Fibroblast of the aortic adventitia (primary cell): ENCODE results near the gene CTSW. TPM values are rescaled to one million over a fixed set of nuclear protein-coding genes. Genes with fewer than 3 reads are reported as not detected.
A peak's percentile ranks its signal among the peaks of the same experiment; 100 is the strongest.

Experiments used
- DNase-seq: peaks from one replicate; pipeline ENCODE4 v3.0.0-alpha.2; 2010; ENCODE audit warnings: low read depth
- H3K4me3 ChIP-seq: 2 replicates; pipeline ENCODE4 v1.5.1; 2011; ENCODE audit warnings: low read depth, mild to moderate bottlenecking, control low read depth, low read length, moderate library complexity
- total RNA-seq: library from RNA; depleted of rRNA; stranded (reverse); fragments of >200 nt; gene quantifications from 2 replicates; pipeline ENCODE4 v1.2.3, GENCODE V29; 2012; ENCODE audit warnings: low replicate concordance
- TF ChIP-seq, protein P1 (sequence below): IDR thresholded peaks from 2 replicates; pipeline ENCODE4 v1.5.1; 2011; ENCODE audit warnings: mild to moderate bottlenecking, low read length, control low read depth, inconsistent platforms; ENCODE audit not compliant: insufficient read depth

CTSW gene
- total RNA-seq, 1 donor: not detected

- TF ChIP-seq, protein P1, sequence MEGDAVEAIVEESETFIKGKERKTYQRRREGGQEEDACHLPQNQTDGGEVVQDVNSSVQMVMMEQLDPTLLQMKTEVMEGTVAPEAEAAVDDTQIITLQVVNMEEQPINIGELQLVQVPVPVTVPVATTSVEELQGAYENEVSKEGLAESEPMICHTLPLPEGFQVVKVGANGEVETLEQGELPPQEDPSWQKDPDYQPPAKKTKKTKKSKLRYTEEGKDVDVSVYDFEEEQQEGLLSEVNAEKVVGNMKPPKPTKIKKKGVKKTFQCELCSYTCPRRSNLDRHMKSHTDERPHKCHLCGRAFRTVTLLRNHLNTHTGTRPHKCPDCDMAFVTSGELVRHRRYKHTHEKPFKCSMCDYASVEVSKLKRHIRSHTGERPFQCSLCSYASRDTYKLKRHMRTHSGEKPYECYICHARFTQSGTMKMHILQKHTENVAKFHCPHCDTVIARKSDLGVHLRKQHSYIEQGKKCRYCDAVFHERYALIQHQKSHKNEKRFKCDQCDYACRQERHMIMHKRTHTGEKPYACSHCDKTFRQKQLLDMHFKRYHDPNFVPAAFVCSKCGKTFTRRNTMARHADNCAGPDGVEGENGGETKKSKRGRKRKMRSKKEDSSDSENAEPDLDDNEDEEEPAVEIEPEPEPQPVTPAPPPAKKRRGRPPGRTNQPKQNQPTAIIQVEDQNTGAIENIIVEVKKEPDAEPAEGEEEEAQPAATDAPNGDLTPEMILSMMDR: peak; percentile 29
- DNase-seq: peak; percentile 88
- H3K4me3 ChIP-seq: no peak overlapping the region
Measured at GRCh38 chr11:65911682-65912568, 32.3 kb downstream of the CTSW start.

- H3K4me3 ChIP-seq: no peak overlapping the region
- TF ChIP-seq, protein P1: no peak
- DNase-seq: peak; percentile 87
Measured at GRCh38 chr11:65912845-65913244, 33.2 kb downstream of the CTSW start.

DNA sequence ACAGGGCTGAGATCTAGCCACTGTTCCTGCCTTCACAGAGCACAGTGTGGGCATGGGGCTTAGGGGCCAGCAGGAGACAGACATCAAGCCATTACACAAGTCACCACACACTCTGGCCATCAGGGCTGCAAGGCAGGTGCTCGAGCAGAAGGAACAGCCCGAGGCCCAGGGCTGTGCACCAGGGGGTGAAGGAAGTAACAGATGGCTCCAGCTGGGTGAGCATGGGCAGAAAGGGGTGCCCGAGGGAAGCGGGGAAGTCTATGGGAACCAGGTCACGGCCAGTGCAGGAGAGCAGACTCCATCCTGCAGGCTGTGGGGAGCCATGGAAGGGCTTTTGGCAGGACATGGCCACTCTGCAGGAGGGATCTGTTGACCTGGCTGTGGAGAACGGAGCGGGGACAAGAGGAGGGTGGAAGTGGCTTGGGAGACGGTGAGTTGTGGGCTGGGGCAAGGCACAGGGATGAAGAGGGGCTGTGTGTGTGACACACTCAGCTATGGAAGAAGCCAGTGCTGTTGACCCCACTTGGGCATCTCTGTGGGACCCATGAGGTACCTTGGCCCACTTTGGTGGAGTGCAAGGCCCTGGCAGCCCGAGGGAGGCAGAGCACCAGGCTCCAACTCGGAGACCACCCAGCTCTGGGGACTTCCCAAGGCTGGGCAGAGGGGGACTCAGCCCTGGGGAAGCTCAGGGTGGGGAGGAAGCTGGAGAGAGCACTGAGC is 35.6 kb downstream of the CTSW start:
- no peak overlapping the region for H3K4me3 ChIP-seq
- TF ChIP-seq, protein P1: no peak
- DNase-seq: no peak

- TF ChIP-seq, protein P1: no peak
- peak; percentile 97 for DNase-seq
- H3K4me3 ChIP-seq: peak overlapping the region; percentile 40
Measured at GRCh38 chr11:65915821-65916251, 36.2 kb downstream of the CTSW start.

- H3K4me3 ChIP-seq: peak overlapping the region; percentile 40
- DNase-seq: no peak
- TF ChIP-seq, protein P1: no peak
Measured at GRCh38 chr11:65916391-65916790, 36.8 kb downstream of the CTSW start.

- peak overlapping the region; percentile 92 for H3K4me3 ChIP-seq
- DNase-seq: no peak
- TF ChIP-seq, protein P1: no peak
Measured at GRCh38 chr11:65917077-65917433, 37.4 kb downstream of the CTSW start.
